Measurements from ENCODE around the gene AIFM2.
"Not testable (repeated sequence)": the region's sequence is repeated elsewhere in the genome, so short reads cannot be mapped to it uniquely, and the experiment has no call there.

Gene AIFM2

GRCh38 chr10:70163448-70163847 is 30.8 kb upstream of the AIFM2 start (continued):
- no peak for TF ChIP-seq OSR1 (CRISPR knock-in tag; IDR thresholded peaks at IDR 0.05)

GRCh38 chr10:70162892-70163201 is 30.2 kb upstream of the AIFM2 start:
- ATAC-seq = no peak
- no peak for TF ChIP-seq ISL1 (CRISPR knock-in tag; IDR thresholded peaks at IDR 0.05)
- no peak for TF ChIP-seq CSDC2 (CRISPR knock-in tag; IDR thresholded peaks at IDR 0.05)
- TF ChIP-seq ZC3H10 (CRISPR knock-in tag; IDR thresholded peaks at IDR 0.05) = no peak
- no peak for TF ChIP-seq TCF4 (CRISPR knock-in tag; IDR thresholded peaks at IDR 0.05; ENCODE audit: borderline replicate concordance)
- TF ChIP-seq GLIS3 (CRISPR knock-in tag; IDR thresholded peaks at IDR 0.05) = no peak
- no peak for TF ChIP-seq TOX (CRISPR knock-in tag; IDR thresholded peaks at IDR 0.05; ENCODE audit: borderline replicate concordance)
- no peak for TF ChIP-seq TSHZ2 (CRISPR knock-in tag; IDR thresholded peaks at IDR 0.05)
- TF ChIP-seq ZFP3 (CRISPR knock-in tag; IDR thresholded peaks at IDR 0.05) = no peak
- no peak for TF ChIP-seq RARB (CRISPR knock-in tag; IDR thresholded peaks at IDR 0.05)
- no peak for TF ChIP-seq OSR1 (CRISPR knock-in tag; IDR thresholded peaks at IDR 0.05)
- TF ChIP-seq ZFP30 (CRISPR knock-in tag; IDR thresholded peaks at IDR 0.05) = no peak
- no peak for TF ChIP-seq PATZ1 (CRISPR knock-in tag; IDR thresholded peaks at IDR 0.05; ENCODE audit: borderline replicate concordance)
- TF ChIP-seq ESRRG (CRISPR knock-in tag; IDR thresholded peaks at IDR 0.05) = no peak
- no peak for TF ChIP-seq SNAI2 (CRISPR knock-in tag; IDR thresholded peaks at IDR 0.05)
- TF ChIP-seq CREB5 (CRISPR knock-in tag; IDR thresholded peaks at IDR 0.05; ENCODE audit: low read depth) = no peak
- TF ChIP-seq BACH2 (CRISPR knock-in tag; IDR thresholded peaks at IDR 0.05; ENCODE audit: borderline replicate concordance) = no peak

GRCh38 chr10:70162151-70162891 is 29.7 kb upstream of the AIFM2 start:
- no peak for TF ChIP-seq CREB5 (CRISPR knock-in tag; IDR thresholded peaks at IDR 0.05; ENCODE audit: low read depth)
- no peak for ATAC-seq

- ATAC-seq = no peak
- TF ChIP-seq TCF4 (CRISPR knock-in tag; IDR thresholded peaks at IDR 0.05; ENCODE audit: borderline replicate concordance) (no peak), RARB (CRISPR knock-in tag; IDR thresholded peaks at IDR 0.05) (no peak), GLIS3 (CRISPR knock-in tag; IDR thresholded peaks at IDR 0.05) (no peak), TSHZ2 (CRISPR knock-in tag; IDR thresholded peaks at IDR 0.05) (no peak), TOX (CRISPR knock-in tag; IDR thresholded peaks at IDR 0.05; ENCODE audit: borderline replicate concordance) (no peak), ZFP30 (CRISPR knock-in tag; IDR thresholded peaks at IDR 0.05) (no peak), ZC3H10 (CRISPR knock-in tag; IDR thresholded peaks at IDR 0.05) (no peak), CREB5 (CRISPR knock-in tag; IDR thresholded peaks at IDR 0.05; ENCODE audit: low read depth) (no peak)
Measured at GRCh38 chr10:70160798-70161197, 28.2 kb upstream of the AIFM2 start.

- not testable (repeated sequence) for ATAC-seq
Measured at GRCh38 chr10:70159366-70159765, 26.7 kb upstream of the AIFM2 start.

Measured in SK-N-SH treated with all-trans-retinoic acid at 6 μM for 48 hours (cell line).